SK-N-SH treated with all-trans-retinoic acid at 6 μM for 48 hours (cell line): ENCODE results near the gene TAF10.

Experiments
- ATAC-seq: fragments of 200-7000 bp; cut with Tn5 transposase; 3 replicates; pipeline ENCODE4 v1.9.1; 2020; ENCODE audit warnings: mild to moderate bottlenecking, moderate library complexity
- ARNTL ChIP-seq: fragments of 450-650 bp; formaldehyde crosslinking; IDR thresholded peaks from 2 replicates; pipeline ENCODE4 v1.5.0; 2020; ENCODE audit warnings: low read depth, mild to moderate bottlenecking, moderate library complexity, borderline replicate concordance
- BACH2 ChIP-seq: fragments of 250-450 bp; sonication (Bioruptor Pico); IDR thresholded peaks from 2 replicates; pipeline ENCODE4 v1.9.0; 2021; ENCODE audit warnings: mild to moderate bottlenecking, borderline replicate concordance
- CSDC2 ChIP-seq: fragments of 250-450 bp; sonication (Bioruptor Pico); IDR thresholded peaks from 2 replicates; pipeline ENCODE4 v1.5.0; 2020; ENCODE audit warnings: mild to moderate bottlenecking, moderate library complexity
- GLIS3 ChIP-seq: fragments of 250-450 bp; sonication (Bioruptor Pico); IDR thresholded peaks from 2 replicates; pipeline ENCODE4 v1.5.0; 2020; ENCODE audit warnings: mild to moderate bottlenecking, moderate library complexity
- ISL1 ChIP-seq: fragments of 250-450 bp; sonication (Bioruptor Pico); IDR thresholded peaks from 2 replicates; pipeline ENCODE4 v2.1.2; 2022; ENCODE audit warnings: mild to moderate bottlenecking, moderate library complexity
- OSR1 ChIP-seq: fragments of 250-450 bp; sonication (Bioruptor Pico); IDR thresholded peaks from 2 replicates; pipeline ENCODE4 v1.8.0; 2022; ENCODE audit warnings: moderate library complexity, mild to moderate bottlenecking, inconsistent platforms
- RARB ChIP-seq: fragments of 250-450 bp; sonication (Bioruptor Pico); IDR thresholded peaks from 2 replicates; pipeline ENCODE4 v1.8.0; 2021; ENCODE audit warnings: mild to moderate bottlenecking, moderate library complexity
- TCF4 ChIP-seq: fragments of 250-450 bp; sonication (Bioruptor Pico); IDR thresholded peaks from 2 replicates; pipeline ENCODE4 v1.8.0; 2021; ENCODE audit warnings: mild to moderate bottlenecking, moderate library complexity, borderline replicate concordance
- TOX ChIP-seq: fragments of 250-450 bp; sonication (Bioruptor Pico); IDR thresholded peaks from 2 replicates; pipeline ENCODE4 v1.8.0; 2021; ENCODE audit warnings: mild to moderate bottlenecking, moderate library complexity, borderline replicate concordance
- ZC3H10 ChIP-seq: fragments of 250-450 bp; sonication (Bioruptor Pico); IDR thresholded peaks from 2 replicates; pipeline ENCODE4 v1.5.1; 2021; ENCODE audit warnings: mild to moderate bottlenecking, moderate library complexity
- ZFP3 ChIP-seq: fragments of 250-450 bp; sonication (Bioruptor Pico); IDR thresholded peaks from 2 replicates; pipeline ENCODE4 v1.5.0; 2020; ENCODE audit warnings: mild to moderate bottlenecking, moderate library complexity
- ZFP30 ChIP-seq: fragments of 450-650 bp; formaldehyde crosslinking; IDR thresholded peaks from 2 replicates; pipeline ENCODE4 v1.5.0; 2022; ENCODE audit warnings: mild to moderate bottlenecking, moderate library complexity
- ZNF565 ChIP-seq: fragments of 450-650 bp; formaldehyde crosslinking; conservative IDR thresholded peaks from 2 replicates; pipeline ENCODE4 v1.5.0; 2020; ENCODE audit warnings: low read depth, mild to moderate bottlenecking, moderate library complexity
- ZNF70 ChIP-seq: fragments of 450-650 bp; formaldehyde crosslinking; IDR thresholded peaks from 2 replicates; pipeline ENCODE4 v1.5.0; 2020; ENCODE audit warnings: mild to moderate bottlenecking, moderate library complexity
- TF ChIP-seq, protein P1 (sequence below): fragments of 250-450 bp; sonication (Bioruptor Pico); IDR thresholded peaks from 2 replicates; pipeline ENCODE4 v1.5.1; 2020; ENCODE audit warnings: low read depth, mild to moderate bottlenecking, moderate library complexity
- TF ChIP-seq, protein P2 (sequence below): fragments of 250-450 bp; sonication (Bioruptor Pico); IDR thresholded peaks from 2 replicates; pipeline ENCODE4 v1.8.0; 2020; ENCODE audit warnings: mild to moderate bottlenecking, moderate library complexity, borderline replicate concordance

Gene TAF10

DNA sequence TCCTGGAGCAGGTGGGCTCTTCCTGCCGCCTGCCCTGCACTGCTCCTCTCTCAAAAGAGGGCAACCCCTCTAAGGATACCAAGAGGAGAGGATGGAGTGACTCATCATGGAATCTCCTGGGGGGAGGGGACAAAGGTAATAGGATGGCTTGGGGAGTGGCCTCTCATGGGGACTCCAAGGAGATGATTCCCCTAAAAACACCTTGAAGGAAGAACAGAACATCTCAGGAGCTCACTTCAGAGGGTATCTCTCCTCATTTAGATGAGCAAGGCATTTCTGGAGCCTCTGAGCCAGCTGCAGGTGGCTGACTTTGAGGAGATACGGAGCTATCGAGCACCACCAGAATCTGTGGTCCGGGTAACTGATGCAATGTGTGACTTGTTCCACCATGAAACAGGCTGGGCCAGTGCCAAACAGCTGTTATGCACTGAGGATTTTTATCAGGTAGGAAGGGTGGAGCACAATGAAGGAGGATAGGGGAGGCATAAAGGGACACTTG lies 48.8 kb downstream of the TAF10 start:
- ATAC-seq, result no peak
- TF ChIP-seq TCF4 (CRISPR knock-in tag) (no peak), CSDC2 (CRISPR knock-in tag) (no peak), ISL1 (CRISPR knock-in tag) (no peak)
- TF ChIP-seq, protein P1, sequence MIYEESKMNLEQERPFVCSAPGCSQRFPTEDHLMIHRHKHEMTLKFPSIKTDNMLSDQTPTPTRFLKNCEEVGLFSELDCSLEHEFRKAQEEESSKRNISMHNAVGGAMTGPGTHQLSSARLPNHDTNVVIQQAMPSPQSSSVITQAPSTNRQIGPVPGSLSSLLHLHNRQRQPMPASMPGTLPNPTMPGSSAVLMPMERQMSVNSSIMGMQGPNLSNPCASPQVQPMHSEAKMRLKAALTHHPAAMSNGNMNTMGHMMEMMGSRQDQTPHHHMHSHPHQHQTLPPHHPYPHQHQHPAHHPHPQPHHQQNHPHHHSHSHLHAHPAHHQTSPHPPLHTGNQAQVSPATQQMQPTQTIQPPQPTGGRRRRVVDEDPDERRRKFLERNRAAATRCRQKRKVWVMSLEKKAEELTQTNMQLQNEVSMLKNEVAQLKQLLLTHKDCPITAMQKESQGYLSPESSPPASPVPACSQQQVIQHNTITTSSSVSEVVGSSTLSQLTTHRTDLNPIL (CRISPR knock-in tag), result no peak

DNA sequence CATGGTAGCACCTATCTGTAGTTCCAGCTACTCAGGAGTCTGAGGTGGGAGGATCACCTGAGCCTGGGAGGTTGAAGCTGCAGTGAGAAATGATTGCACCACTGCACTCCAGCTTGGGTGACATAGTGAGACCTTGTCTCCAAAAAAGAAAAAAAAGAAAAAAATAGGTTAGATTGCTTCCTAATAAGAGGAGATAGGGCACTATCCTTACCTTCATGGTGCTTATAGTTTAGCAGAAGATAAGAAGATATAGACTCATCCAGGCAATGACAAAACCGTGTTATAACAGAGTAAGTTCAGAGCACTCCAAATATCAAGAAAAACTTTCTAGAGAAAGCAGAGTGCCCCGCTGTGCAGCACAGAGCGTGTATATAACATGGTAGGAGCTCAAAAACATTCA lies 50.7 kb downstream of the TAF10 start:
- no peak for ATAC-seq
- no peak for TF ChIP-seq ZFP30 (CRISPR knock-in tag)
- no peak for TF ChIP-seq GLIS3 (CRISPR knock-in tag)
- no peak for TF ChIP-seq ZC3H10 (CRISPR knock-in tag)
- TF ChIP-seq ZNF70 (CRISPR knock-in tag), result no peak
- TF ChIP-seq TOX (CRISPR knock-in tag), result no peak
- no peak for TF ChIP-seq TCF4 (CRISPR knock-in tag)
- TF ChIP-seq, protein P1 (CRISPR knock-in tag), result no peak
- TF ChIP-seq ISL1 (CRISPR knock-in tag), result no peak
- no peak for TF ChIP-seq ZFP3
- no peak for TF ChIP-seq OSR1
- TF ChIP-seq, protein P2, sequence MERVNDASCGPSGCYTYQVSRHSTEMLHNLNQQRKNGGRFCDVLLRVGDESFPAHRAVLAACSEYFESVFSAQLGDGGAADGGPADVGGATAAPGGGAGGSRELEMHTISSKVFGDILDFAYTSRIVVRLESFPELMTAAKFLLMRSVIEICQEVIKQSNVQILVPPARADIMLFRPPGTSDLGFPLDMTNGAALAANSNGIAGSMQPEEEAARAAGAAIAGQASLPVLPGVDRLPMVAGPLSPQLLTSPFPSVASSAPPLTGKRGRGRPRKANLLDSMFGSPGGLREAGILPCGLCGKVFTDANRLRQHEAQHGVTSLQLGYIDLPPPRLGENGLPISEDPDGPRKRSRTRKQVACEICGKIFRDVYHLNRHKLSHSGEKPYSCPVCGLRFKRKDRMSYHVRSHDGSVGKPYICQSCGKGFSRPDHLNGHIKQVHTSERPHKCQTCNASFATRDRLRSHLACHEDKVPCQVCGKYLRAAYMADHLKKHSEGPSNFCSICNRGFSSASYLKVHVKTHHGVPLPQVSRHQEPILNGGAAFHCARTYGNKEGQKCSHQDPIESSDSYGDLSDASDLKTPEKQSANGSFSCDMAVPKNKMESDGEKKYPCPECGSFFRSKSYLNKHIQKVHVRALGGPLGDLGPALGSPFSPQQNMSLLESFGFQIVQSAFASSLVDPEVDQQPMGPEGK (CRISPR knock-in tag), result no peak
- no peak for TF ChIP-seq BACH2 (CRISPR knock-in tag)
- no peak for TF ChIP-seq ZNF565 (CRISPR knock-in tag)
- TF ChIP-seq RARB (CRISPR knock-in tag), result no peak
- no peak for TF ChIP-seq ARNTL (CRISPR knock-in tag)
